ENCODE results near the gene ITGAV.
"Not testable (repeated sequence)": the region's sequence is repeated elsewhere in the genome, so short reads cannot be mapped to it uniquely, and the experiment has no call there.

Gene ITGAV

DNA sequence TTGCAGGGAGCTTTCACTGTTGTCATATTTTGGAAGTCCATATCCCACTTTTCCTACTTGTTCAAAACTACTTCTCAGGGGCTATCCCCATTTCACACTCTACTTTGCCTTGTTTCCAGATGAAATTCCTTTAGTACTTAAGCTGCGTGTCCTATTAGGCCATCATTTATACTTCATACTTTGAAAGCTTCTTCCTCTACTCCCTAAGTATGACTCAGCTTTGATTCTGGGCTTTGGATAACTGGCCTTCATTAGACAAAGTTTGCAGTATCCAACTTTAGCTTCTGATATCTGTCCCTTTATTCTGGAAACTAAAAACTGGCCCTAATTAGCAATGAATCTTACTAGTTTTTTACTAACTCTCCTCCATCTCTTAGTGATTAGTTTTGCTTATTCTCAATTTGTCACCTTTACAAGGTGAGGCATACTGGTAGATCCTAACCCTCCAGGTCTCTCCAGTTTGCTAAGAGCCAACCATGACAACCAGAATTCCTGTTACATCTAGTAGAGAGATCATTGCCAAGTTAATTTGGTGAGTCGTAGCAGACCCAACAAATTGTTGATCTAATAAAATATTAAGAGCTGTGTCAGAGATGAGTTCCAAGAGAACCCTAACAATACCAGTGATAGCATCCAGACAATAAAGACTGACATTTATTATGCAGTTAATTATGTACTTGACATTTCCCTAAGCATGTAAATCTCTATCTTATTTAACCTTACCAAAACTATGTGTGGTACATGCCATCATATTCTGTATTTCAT lies 31.2 kb upstream of the ITGAV start:
- Histone ChIP-seq H3K27me3 (no peaks in the 10 kb centered on the region), H3K4me2 (no peak overlapping the region), H4K20me1 (no peaks in the 10 kb centered on the region), H3K27ac (no peak overlapping the region), H3K36me3 (no peaks in the 10 kb centered on the region), H3K9ac (no peak overlapping the region), H3K9me3 (no peaks in the 10 kb centered on the region), H3K4me3 (no peak overlapping the region), H3K4me1 (no peaks in the 10 kb centered on the region)
- no peak for TF ChIP-seq Cebpa-rat (IDR thresholded peaks at IDR 0.05)

GRCh38 chr2:186559370-186559769 lies 30.5 kb upstream of the ITGAV start:
- Histone ChIP-seq H3K27me3 (no peaks in the 10 kb centered on the region), H3K36me3 (no peaks in the 10 kb centered on the region), H3K27ac (no peak overlapping the region), H3K4me2 (no peak overlapping the region), H3K9me3 (no peaks in the 10 kb centered on the region), H3K4me1 (no peaks in the 10 kb centered on the region), H3K4me3 (no peak overlapping the region), H3K9ac (no peak overlapping the region), H4K20me1 (no peaks in the 10 kb centered on the region)
- TF ChIP-seq Cebpa-rat (IDR thresholded peaks at IDR 0.05): no peak

GRCh38 chr2:186559848-186560247 lies 30.0 kb upstream of the ITGAV start:
- no peak for TF ChIP-seq Cebpa-rat (IDR thresholded peaks at IDR 0.05)
- H3K4me3 ChIP-seq: no peak overlapping the region
- no peak overlapping the region for H3K27ac ChIP-seq
- H3K27me3 ChIP-seq: no peaks in the 10 kb centered on the region
- no peaks in the 10 kb centered on the region for H4K20me1 ChIP-seq
- no peak overlapping the region for H3K9ac ChIP-seq
- H3K36me3 ChIP-seq: no peaks in the 10 kb centered on the region
- H3K9me3 ChIP-seq: no peaks in the 10 kb centered on the region
- H3K4me2 ChIP-seq: no peak overlapping the region
- H3K4me1 ChIP-seq: no peaks in the 10 kb centered on the region

GRCh38 chr2:186560254-186560653 lies 29.6 kb upstream of the ITGAV start:
- Histone ChIP-seq H3K4me3 (no peak overlapping the region), H3K4me1 (no peaks in the 10 kb centered on the region), H3K4me2 (no peak overlapping the region), H3K36me3 (no peaks in the 10 kb centered on the region), H3K9me3 (no peaks in the 10 kb centered on the region), H3K27me3 (no peaks in the 10 kb centered on the region), H3K27ac (no peak overlapping the region), H4K20me1 (no peaks in the 10 kb centered on the region), H3K9ac (no peak overlapping the region)
- TF ChIP-seq Cebpa-rat (IDR thresholded peaks at IDR 0.05): no peak

DNA sequence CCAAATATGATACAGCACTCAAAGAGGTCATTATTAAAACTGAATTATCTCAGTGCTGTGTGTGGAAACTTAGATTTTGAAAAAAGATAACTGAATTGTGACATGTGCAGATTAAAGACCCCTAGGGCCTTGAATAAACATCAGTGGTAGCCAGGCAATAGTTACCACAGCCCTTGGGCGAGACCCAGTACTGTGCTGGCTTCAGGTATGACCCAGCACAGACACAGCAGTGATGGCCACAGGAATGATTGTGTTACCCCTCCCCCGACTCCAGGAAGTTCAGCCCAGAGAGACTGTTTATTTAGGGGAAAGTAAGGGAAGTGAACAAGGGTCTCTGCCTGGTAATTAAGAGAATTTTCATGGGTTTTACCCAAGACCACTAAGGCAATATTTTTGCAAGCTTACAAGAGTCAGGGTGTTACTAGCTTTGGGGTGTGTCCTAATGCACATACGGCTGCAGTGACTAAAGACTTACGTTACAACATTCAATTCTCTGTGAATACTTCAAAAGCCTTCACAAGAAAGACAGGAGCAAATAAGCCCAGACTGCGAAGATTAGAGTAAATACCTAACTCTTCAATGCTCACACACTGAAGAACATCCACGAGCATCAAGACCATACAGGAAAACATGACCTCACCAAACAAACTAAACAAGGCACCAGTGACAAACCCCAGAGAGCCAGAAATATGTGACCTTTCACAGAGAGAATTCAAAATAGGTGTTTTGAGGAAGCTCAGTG lies 28.2 kb upstream of the ITGAV start:
- Histone ChIP-seq H3K27me3 (no peaks in the 10 kb centered on the region), H3K9ac (no peak overlapping the region), H3K4me3 (no peak overlapping the region), H3K9me3 (no peaks in the 10 kb centered on the region), H3K4me2 (no peak overlapping the region), H4K20me1 (no peaks in the 10 kb centered on the region), H3K27ac (no peak overlapping the region), H3K36me3 (no peaks in the 10 kb centered on the region), H3K4me1 (no peaks in the 10 kb centered on the region)
- TF ChIP-seq Cebpa-rat (IDR thresholded peaks at IDR 0.05): no peak

DNA sequence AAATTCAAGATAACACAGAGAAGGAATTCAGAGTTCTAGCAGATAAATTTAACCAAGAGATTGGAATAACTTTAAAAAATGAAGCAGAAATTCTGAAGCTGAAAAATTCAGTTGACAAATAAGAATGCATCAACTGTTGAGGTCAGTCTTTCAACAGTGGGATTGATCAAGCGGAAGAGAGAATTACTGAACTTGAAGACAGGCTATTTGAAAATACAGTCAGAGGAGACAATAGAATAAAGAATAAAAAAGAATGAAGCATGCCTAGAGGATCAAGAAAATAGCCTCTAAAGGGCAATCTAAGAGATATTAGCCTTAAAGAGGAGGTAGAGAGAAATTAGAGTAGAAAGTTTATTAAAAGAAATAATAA lies 27.7 kb upstream of the ITGAV start:
- H4K20me1 ChIP-seq: no peaks in the 10 kb centered on the region
- H3K9ac ChIP-seq: no peak overlapping the region
- H3K4me2 ChIP-seq: no peak overlapping the region
- H3K4me1 ChIP-seq: no peaks in the 10 kb centered on the region
- no peak overlapping the region for H3K27ac ChIP-seq
- no peaks in the 10 kb centered on the region for H3K27me3 ChIP-seq
- H3K36me3 ChIP-seq: no peaks in the 10 kb centered on the region
- H3K9me3 ChIP-seq: no peaks in the 10 kb centered on the region
- no peak overlapping the region for H3K4me3 ChIP-seq
- TF ChIP-seq Cebpa-rat (IDR thresholded peaks at IDR 0.05): no peak

GRCh38 chr2:186568600-186568999 lies 21.3 kb upstream of the ITGAV start:
- H3K9ac ChIP-seq, H3K27me3 ChIP-seq, H3K4me3 ChIP-seq, H3K36me3 ChIP-seq, H3K4me2 ChIP-seq, H3K27ac ChIP-seq, H3K9me3 ChIP-seq, H3K4me1 ChIP-seq, H4K20me1 ChIP-seq: not testable (repeated sequence)

DNA sequence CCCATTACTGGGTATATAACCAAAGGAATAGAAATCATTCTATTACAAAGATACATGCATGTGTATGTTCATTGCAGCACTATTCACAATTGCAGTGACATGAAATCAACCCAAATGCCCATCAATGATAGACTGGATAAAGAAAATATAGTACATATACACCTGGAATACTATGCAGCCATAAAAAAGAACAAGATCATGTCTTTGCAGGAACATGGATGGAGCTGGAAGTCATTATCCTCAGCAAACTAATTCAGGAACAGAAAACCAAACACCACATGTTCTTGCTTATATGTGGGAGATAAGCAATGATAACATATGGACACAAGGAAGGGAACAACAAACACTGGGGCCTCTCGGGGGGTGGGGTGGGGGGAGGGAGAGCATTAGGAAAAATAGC lies 20.7 kb upstream of the ITGAV start:
- not testable (repeated sequence) for H4K20me1 ChIP-seq, H3K4me1 ChIP-seq, H3K27ac ChIP-seq, H3K27me3 ChIP-seq, H3K4me2 ChIP-seq, H3K36me3 ChIP-seq, H3K9me3 ChIP-seq, H3K4me3 ChIP-seq, H3K9ac ChIP-seq

DNA sequence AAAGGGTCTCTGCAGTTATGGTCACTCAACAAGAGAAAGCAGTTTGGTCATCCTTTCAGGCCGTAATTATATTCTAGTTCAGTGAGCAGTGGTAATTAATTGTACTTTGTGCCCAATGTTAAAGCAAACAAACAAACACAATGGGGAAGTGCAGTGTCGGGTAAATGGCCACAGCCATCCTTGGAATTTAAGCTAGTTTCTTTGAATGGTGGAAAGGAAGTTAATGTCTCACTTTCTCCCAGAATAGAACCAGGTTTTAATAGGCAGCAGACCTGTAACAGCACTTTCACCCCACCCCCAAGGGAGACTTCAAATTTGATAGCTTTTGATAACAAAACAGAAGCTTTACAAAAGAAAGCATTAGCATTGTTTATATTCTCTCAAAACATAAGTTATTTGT lies 20.0 kb upstream of the ITGAV start:
- H3K36me3 ChIP-seq: no peaks in the 10 kb centered on the region
- no peak for TF ChIP-seq Cebpa-rat (IDR thresholded peaks at IDR 0.05)
- H3K4me3 ChIP-seq: no peak overlapping the region
- H3K27ac ChIP-seq: no peak overlapping the region
- no peak overlapping the region for H3K4me2 ChIP-seq
- H3K4me1 ChIP-seq: peaks cover 1% of the 10 kb centered on the region
- no peak overlapping the region for H3K9ac ChIP-seq
- no peaks in the 10 kb centered on the region for H3K27me3 ChIP-seq
- no peaks in the 10 kb centered on the region for H3K9me3 ChIP-seq
- no peaks in the 10 kb centered on the region for H4K20me1 ChIP-seq

GRCh38 chr2:186570604-186571003 lies 19.3 kb upstream of the ITGAV start:
- Histone ChIP-seq H3K4me2 (no peak overlapping the region), H3K4me3 (no peak overlapping the region), H4K20me1 (no peaks in the 10 kb centered on the region), H3K27me3 (no peaks in the 10 kb centered on the region), H3K4me1 (peaks cover 8% of the 10 kb centered on the region), H3K27ac (no peak overlapping the region), H3K9ac (no peak overlapping the region), H3K9me3 (no peaks in the 10 kb centered on the region), H3K36me3 (no peaks in the 10 kb centered on the region)
- TF ChIP-seq Cebpa-rat (IDR thresholded peaks at IDR 0.05): no peak

All from BLaER1 (cell line).